PC-9 (cell line): Measurements from ENCODE around the gene IRF7. TPM values are rescaled to one million over a fixed set of nuclear protein-coding genes. Genes with fewer than 3 reads are reported as not detected.
"Not testable (repeated sequence)": the region's sequence is repeated elsewhere in the genome, so short reads cannot be mapped to it uniquely, and the experiment has no call there.

Source experiments
- BruUV-seq: library from RNA; stranded (reverse); fragments of 400-500 nt; replicated peaks from 2 replicates; lab custom pipeline; 2021; lab: Mats Ljungman, UMichigan
- CTCF ChIA-PET: fragments of 300-600 bp; sonication (Branson Sonifier 250); formaldehyde crosslinking; loops from one replicate; lab custom pipeline; 2022; ENCODE audit warnings: antibody characterized with exemption; lab: Charles Lee
- POLR2A ChIA-PET: fragments of 300-600 bp; sonication (Branson Sonifier 250); formaldehyde crosslinking; loops from one replicate; lab custom pipeline; 2022; ENCODE audit warnings: antibody characterized with exemption; ENCODE audit not compliant: unreplicated experiment; lab: Charles Lee
- DNase-seq, 2 experiments: peaks; one replicate each; pipeline versions ENCODE4 v3.0.0 to v3.0.0-alpha.2; 2015 to 2022; ENCODE audit warnings: mixed read lengths in 1 of 2
- H2AFZ ChIP-seq: fragments of 200-600 bp; sonication (generic); 2 replicates; pipeline ENCODE4 v1.8.1; 2017; ENCODE audit warnings: antibody characterized with exemption
- H3F3A ChIP-seq: fragments of 200-600 bp; sonication (generic); 2 replicates; pipeline ENCODE4 v1.8.1; 2017; ENCODE audit warnings: antibody characterized with exemption, mild to moderate bottlenecking, low read depth; ENCODE audit not compliant: insufficient read depth
- H3K27ac ChIP-seq: fragments of 200-600 bp; sonication (generic); 2 replicates; pipeline ENCODE4 v1.6.1; 2016; ENCODE audit warnings: mixed run types
- H3K27me3 ChIP-seq: fragments of 200-600 bp; sonication (generic); 2 replicates; pipeline ENCODE4 v1.6.1; 2016; ENCODE audit warnings: low read depth, mixed run types; ENCODE audit not compliant: insufficient read depth
- H3K36me3 ChIP-seq: fragments of 200-600 bp; sonication (generic); 2 replicates; pipeline ENCODE4 v1.6.1; 2016; ENCODE audit warnings: low read depth, mixed run types
- H3K4me1 ChIP-seq: fragments of 200-600 bp; sonication (generic); replicated peaks from 2 replicates; pipeline ENCODE4 v1.6.1; 2016; ENCODE audit warnings: mixed run types; ENCODE audit not compliant: insufficient read depth
- H3K4me2 ChIP-seq: fragments of 200-600 bp; sonication (generic); 2 replicates; pipeline ENCODE4 v1.6.1; 2017; ENCODE audit warnings: mixed run types
- H3K4me3 ChIP-seq: fragments of 200-600 bp; sonication (generic); 2 replicates; pipeline ENCODE4 v1.6.1; 2016; ENCODE audit warnings: mixed run types
- H3K79me2 ChIP-seq: fragments of 200-600 bp; sonication (generic); 2 replicates; pipeline ENCODE4 v1.6.1; 2017; ENCODE audit warnings: low read depth, mixed run types
- H3K9me2 ChIP-seq: fragments of 200-600 bp; sonication (generic); 2 replicates; pipeline ENCODE4 v1.8.1; 2017; ENCODE audit warnings: mild to moderate bottlenecking; ENCODE audit not compliant: insufficient read depth
- H3K9me3 ChIP-seq: fragments of 200-600 bp; sonication (generic); 2 replicates; pipeline ENCODE4 v1.8.1; 2016; ENCODE audit warnings: low read depth; ENCODE audit not compliant: insufficient read depth
- H4K20me1 ChIP-seq: fragments of 200-600 bp; sonication (generic); 2 replicates; pipeline ENCODE4 v1.8.1; 2017; ENCODE audit not compliant: insufficient read depth
- EZH2 ChIP-seq: fragments of 200-600 bp; sonication (generic); IDR thresholded peaks from 2 replicates; pipeline ENCODE4 v1.8.0; 2017; ENCODE audit warnings: antibody characterized with exemption, low read depth
- intact Hi-C: fragments of 100-400 bp; cut with micrococcal nuclease; formaldehyde crosslinking; loops from one replicate; pipeline ENCODE4 v1.10.0; 2022; ENCODE audit not compliant: unreplicated experiment
- total RNA-seq: library from RNA; stranded (reverse); gene quantifications from 2 replicates; pipeline ENCODE4 v1.2.3, GENCODE V29; 2021
- TF ChIP-seq, protein P1 (sequence below): fragments of 200-600 bp; sonication (generic); conservative IDR thresholded peaks from 2 replicates; pipeline ENCODE4 v1.6.1; 2017; ENCODE audit warnings: mixed run types, antibody characterized with exemption, mild to moderate bottlenecking, moderate library complexity

The IRF7 gene
- total RNA-seq, 1 experiment from 2014 or later: 10.7 TPM

- H3K9me2 ChIP-seq: no peaks in the 10 kb centered on the region
- H3K4me1 ChIP-seq: no peaks in the 10 kb centered on the region
- ChIA-PET POLR2A (no interaction called here), CTCF (no interaction called here)
- H3K4me2 ChIP-seq: no peak overlapping the region
- no peak for TF ChIP-seq EZH2
- TF ChIP-seq, protein P1, sequence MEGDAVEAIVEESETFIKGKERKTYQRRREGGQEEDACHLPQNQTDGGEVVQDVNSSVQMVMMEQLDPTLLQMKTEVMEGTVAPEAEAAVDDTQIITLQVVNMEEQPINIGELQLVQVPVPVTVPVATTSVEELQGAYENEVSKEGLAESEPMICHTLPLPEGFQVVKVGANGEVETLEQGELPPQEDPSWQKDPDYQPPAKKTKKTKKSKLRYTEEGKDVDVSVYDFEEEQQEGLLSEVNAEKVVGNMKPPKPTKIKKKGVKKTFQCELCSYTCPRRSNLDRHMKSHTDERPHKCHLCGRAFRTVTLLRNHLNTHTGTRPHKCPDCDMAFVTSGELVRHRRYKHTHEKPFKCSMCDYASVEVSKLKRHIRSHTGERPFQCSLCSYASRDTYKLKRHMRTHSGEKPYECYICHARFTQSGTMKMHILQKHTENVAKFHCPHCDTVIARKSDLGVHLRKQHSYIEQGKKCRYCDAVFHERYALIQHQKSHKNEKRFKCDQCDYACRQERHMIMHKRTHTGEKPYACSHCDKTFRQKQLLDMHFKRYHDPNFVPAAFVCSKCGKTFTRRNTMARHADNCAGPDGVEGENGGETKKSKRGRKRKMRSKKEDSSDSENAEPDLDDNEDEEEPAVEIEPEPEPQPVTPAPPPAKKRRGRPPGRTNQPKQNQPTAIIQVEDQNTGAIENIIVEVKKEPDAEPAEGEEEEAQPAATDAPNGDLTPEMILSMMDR: no peak
- no peaks in the 10 kb centered on the region for H3K36me3 ChIP-seq
- H3K79me2 ChIP-seq: no peaks in the 10 kb centered on the region
- H3K4me3 ChIP-seq: no peak overlapping the region
- no TSS peak for BruUV-seq
- no peaks in the 10 kb centered on the region for H4K20me1 ChIP-seq
- no peaks in the 10 kb centered on the region for H3F3A ChIP-seq
- H3K9me3 ChIP-seq: no peaks in the 10 kb centered on the region
- H3K27ac ChIP-seq: no peak overlapping the region
- intact Hi-C loops: no loop called here
- no peak overlapping the region for H2AFZ ChIP-seq
- no peak for DNase-seq
- H3K27me3 ChIP-seq: no peaks in the 10 kb centered on the region
Observed at GRCh38 chr11:655036-655726, 39.4 kb upstream of the IRF7 start.

DNA sequence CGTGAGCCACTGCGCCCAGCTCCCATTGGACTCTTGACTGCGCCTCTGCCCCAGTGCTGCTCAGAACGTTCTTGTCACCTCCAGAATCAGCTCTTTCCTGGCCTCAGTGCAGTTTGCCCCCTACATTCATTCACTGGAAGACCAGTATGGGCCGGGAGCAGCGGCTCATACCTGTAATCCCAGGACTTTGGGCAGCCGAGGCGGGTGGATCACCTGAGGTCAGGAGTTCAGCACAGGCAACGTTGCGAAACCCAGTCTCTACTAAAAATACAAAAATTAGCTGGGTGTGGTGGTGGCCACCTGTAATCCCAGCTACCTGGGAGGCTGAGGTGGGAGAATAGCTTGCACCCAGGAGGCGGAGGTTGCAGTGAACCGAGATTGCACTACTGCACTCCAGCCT, 38.7 kb upstream of the IRF7 start:
- H3K27ac ChIP-seq, H3K9me2 ChIP-seq, DNase-seq, H3K79me2 ChIP-seq, H3K4me1 ChIP-seq, H3K4me2 ChIP-seq, H3K36me3 ChIP-seq, H3K9me3 ChIP-seq, POLR2A ChIA-PET, intact Hi-C loops, CTCF ChIA-PET, H3K27me3 ChIP-seq, H2AFZ ChIP-seq, BruUV-seq, H3F3A ChIP-seq, H4K20me1 ChIP-seq, H3K4me3 ChIP-seq: not testable (repeated sequence)

DNA sequence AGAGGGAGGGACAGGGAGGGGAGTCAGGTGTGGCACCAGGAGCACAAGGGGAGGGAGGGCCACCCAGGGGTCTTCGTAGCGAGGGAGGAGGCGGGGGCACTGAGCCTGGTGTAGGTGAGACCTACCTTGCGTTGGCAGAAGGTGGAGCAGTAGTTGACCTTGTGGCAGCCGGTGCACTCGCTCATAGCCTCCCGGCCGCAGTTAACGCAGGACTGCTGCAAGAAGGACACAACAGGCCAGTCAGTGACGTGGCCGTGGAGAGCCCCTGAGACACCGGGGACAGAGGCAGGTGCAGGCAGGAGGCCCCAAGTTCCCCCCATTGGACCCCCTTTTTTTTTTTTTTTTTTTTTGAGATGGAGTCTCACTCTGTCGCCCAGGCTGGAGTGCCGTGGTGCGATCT, 38.1 kb upstream of the IRF7 start:
- no TSS peak for BruUV-seq
- H3F3A ChIP-seq: peaks cover 3% of the 10 kb centered on the region; the same call in 1 of the 2 replicates
- no peaks in the 10 kb centered on the region for H4K20me1 ChIP-seq
- intact Hi-C loops: no loop called here
- no peaks in the 10 kb centered on the region for H3K27me3 ChIP-seq
- H3K79me2 ChIP-seq: no peaks in the 10 kb centered on the region
- TF ChIP-seq EZH2: no peak
- TF ChIP-seq, protein P1: no peak
- no peaks in the 10 kb centered on the region for H3K36me3 ChIP-seq
- no peak overlapping the region for H3K27ac ChIP-seq
- H3K4me3 ChIP-seq: no peak overlapping the region
- no peak overlapping the region for H2AFZ ChIP-seq
- no peak overlapping the region for H3K4me2 ChIP-seq
- CTCF ChIA-PET: no interaction called here
- POLR2A ChIA-PET: no interaction called here
- DNase-seq: no peak
- H3K9me3 ChIP-seq: no peaks in the 10 kb centered on the region
- H3K9me2 ChIP-seq: no peaks in the 10 kb centered on the region
- H3K4me1 ChIP-seq: no peaks in the 10 kb centered on the region

DNA sequence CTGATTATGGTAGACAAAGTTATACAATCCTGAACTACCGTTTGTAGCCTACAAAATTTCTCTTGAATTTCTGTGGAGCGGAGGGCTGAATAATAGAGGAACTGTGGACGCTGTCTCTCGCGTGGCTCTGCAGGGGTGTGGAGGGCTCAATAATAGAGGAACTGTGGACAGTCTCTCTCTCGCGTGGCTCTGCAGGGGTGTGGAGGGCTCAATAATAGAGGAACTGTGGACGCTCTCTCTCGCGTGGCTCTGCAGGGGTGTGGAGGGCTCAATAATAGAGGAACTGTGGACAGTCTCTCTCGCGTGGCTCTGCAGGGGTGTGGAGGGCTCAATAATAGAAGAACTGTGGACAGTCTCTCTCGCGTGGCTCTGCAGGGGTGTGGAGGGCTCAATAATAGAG, 37.4 kb upstream of the IRF7 start:
- CTCF ChIA-PET, H3K36me3 ChIP-seq, BruUV-seq: not testable (repeated sequence)

More for the DNA sequence above, 37.4 kb upstream of the IRF7 start:
- POLR2A ChIA-PET, H3K4me2 ChIP-seq, H3K4me3 ChIP-seq, intact Hi-C loops, H4K20me1 ChIP-seq, H3K79me2 ChIP-seq, H3K27me3 ChIP-seq, H3K4me1 ChIP-seq, H3K9me3 ChIP-seq, H3F3A ChIP-seq, DNase-seq, H2AFZ ChIP-seq, H3K9me2 ChIP-seq, H3K27ac ChIP-seq: not testable (repeated sequence)
